ENCODE results near the gene RALGPS1.

Gene RALGPS1

DNA sequence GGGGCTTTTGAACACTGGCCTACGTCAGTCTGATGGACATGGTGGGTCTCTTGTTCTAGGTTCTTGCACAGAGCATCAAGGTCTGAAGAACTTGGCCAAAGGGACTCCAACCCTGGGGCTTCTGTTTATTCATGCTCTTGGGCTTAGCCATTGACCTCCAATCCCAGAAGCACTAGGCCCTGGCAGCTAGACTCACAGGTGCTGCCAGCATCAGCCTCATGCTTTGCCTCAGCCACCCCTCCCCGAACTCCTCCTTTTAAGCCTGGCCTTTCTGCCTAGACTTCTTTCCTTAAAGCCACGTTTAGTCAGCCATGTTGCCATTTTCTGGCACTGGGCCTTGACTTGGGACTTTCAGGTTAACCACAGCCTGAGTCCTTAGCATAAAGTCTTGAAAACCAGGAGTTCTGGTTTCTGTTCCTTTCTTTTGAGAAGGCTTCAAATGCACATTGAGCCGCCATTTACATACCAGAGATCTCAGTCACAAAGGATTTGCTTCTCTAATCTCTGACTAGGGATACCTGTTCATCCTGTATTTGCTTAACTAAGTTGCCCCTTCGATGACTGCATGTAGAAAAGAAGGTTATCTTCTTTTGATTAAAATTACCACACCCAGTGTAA is 153.1 kb downstream of the RALGPS1 start:
- TF ChIP-seq, protein P1, sequence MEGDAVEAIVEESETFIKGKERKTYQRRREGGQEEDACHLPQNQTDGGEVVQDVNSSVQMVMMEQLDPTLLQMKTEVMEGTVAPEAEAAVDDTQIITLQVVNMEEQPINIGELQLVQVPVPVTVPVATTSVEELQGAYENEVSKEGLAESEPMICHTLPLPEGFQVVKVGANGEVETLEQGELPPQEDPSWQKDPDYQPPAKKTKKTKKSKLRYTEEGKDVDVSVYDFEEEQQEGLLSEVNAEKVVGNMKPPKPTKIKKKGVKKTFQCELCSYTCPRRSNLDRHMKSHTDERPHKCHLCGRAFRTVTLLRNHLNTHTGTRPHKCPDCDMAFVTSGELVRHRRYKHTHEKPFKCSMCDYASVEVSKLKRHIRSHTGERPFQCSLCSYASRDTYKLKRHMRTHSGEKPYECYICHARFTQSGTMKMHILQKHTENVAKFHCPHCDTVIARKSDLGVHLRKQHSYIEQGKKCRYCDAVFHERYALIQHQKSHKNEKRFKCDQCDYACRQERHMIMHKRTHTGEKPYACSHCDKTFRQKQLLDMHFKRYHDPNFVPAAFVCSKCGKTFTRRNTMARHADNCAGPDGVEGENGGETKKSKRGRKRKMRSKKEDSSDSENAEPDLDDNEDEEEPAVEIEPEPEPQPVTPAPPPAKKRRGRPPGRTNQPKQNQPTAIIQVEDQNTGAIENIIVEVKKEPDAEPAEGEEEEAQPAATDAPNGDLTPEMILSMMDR (conservative IDR thresholded peaks at IDR 0.05): no peak
- H3K27ac ChIP-seq: no peak overlapping the region

DNA sequence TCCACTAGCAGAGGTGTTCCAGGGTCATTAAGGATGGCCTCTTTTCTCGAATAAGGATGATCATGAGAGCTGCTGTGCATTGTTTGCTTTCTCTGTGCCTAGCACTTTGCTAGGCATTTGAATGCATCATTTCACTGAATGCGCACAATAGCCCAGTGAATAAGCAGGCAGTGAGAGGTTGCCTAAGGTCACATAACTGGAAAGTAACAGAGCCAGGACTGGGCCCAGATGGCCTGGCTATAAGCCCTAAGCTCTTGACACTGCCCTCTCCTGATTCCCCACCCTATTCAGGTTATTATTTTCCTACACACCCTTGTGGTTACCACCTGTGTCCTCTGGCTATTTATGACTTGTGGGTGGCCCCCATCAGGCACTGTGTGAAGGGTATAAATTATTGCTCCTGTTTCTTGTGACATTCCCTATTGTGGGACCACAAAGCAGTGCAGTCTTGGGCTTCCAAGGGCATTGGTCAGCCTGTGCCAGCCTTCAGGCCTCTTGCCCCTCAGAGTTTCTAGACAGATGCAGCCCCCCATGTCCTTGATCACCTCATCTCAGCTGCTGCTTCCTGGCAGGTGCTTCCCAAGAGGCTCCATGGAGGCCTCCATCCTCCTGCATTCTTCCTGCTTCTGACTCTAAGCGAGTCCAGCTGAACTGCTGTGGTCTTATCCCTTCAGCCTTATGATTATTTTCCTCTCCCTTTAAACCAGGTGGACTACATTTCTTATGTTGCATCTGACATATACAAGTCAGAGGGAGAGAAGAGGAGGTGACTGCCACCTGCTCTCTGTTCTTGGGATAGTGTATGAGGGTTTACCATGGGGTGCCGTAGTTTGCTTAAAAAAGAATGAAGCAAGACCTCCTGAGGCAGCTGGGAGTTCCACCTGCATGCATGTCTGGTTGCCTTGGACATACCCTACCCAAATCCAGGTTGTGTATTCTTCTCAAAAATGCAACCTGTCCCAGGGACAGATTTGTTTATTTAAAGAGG is 160.3 kb downstream of the RALGPS1 start:
- peak overlapping the region; percentile 74 for H3K27ac ChIP-seq
- TF ChIP-seq, protein P1 (conservative IDR thresholded peaks at IDR 0.05): no peak

DNA sequence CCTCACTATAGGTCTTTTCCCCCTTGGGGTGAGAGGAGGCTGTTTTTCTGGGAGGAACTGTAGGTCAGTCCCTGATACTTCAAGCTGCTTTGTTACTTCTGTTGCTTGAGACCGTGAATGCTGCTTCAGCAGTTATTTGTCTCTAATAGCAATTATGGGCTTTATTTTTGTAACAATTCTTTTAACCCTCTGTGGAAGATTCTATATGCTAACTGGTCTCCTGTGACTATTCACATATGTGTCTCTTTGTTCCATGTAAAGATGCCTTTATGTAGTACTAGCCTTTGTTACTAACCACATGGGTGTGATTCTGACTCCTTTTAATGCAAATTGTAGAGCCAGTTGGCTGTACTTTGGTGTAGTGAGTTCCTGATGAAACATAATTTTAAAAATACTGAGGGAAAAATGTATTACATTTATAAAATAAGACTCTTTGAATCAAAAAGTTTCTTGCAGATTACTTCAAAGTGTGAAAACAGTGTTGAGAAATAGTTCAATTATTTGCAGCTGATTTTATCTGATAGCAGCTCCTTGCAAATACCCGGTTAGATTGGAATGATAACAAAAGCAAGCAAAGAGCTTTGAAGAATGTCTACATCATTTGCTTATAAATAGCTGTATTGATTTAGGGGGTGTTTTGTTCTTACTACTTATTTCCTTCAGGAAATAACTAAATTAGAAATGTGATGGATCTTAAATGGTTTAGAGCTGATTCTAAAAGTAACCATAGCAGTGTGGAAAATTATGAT is 161.2 kb downstream of the RALGPS1 start:
- TF ChIP-seq, protein P1 (conservative IDR thresholded peaks at IDR 0.05): no peak

DNA sequence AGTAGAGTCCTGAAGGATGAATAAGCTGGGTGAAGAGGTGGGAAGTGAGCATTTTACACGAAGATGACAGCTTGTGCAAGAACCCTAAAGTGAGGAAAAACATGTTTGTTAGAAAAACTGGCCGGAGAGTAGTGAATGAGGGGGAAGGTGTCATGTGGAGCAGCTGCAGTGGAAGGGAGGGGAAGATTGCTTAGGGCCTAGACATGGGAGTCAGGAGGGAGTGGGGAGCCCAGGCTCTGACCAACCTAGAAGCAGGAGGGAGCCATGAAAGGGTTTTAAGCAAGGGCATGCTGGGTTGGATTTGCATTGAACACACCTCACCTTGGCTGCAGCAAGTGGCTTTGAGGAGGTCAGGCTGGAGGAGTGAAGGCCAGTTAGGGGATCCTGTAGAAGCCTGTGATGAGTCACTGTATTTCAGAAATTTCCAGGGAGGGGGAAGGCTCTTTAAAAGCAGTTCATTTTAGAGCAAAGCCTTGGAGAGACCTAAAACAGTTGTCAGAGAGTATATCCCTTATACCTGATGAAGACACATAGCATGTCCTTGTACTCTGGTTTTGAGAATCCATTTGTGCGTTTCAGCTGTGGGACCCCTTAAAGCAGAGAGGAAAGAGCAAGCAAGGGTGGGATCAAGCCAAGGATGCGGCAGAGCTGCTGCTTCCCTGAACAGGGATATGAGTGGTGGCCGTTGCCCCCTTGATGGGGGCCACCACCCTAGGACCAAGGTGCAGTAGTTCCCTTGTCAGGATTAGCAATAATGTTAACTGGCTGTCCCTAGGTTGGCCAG is 162.5 kb downstream of the RALGPS1 start:
- TF ChIP-seq, protein P1 (conservative IDR thresholded peaks at IDR 0.05): no peak
- peak overlapping the region; percentile 74 for H3K27ac ChIP-seq

More for the DNA sequence above, 161.2 kb downstream of the RALGPS1 start:
- peak overlapping the region; percentile 74 for H3K27ac ChIP-seq

DNA sequence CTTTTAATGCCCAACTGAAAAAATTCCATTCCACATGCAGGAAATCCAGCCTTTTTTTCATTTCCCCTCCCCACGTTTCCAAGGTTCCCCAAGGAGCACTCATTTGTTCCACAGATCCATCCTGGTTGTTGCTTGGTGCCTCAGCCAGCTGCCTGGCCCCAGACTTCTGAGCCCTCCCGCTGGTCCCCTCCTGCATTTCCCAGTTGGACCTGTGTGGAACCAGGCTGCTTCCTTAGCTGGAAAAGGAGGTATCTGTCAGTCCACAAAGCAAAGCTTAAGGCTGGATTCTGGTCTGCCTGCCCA is 163.0 kb downstream of the RALGPS1 start:
- TF ChIP-seq, protein P1 (conservative IDR thresholded peaks at IDR 0.05): no peak
- H3K27ac ChIP-seq: peak overlapping the region; percentile 74; the same call in 1 of the 2 replicates

DNA sequence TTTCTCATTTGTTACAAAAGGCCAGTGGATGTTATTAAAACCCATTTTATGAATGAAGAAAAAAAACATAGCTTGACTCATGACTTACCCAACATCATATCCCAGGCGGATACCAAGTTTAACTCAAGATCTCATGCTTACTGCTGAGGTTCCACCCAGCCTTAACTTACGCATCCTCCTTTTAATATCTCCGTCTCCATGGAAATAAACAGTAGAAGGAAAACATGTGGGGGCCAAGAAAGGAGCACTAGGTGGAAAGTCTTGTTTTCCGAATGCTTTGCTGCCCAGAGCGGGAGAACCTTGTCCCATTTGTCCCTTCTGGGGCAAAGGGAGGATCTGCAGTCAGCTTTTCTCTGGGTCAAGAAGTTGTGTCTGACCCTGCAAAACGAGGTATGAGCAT is 163.8 kb downstream of the RALGPS1 start:
- H3K27ac ChIP-seq: no peak overlapping the region
- TF ChIP-seq, protein P1 (conservative IDR thresholded peaks at IDR 0.05): no peak

Data from VCaP (cell line).